Adrenal gland (tissue), 12 donors: Measurements from ENCODE around the gene OR6C74. TPM values are rescaled to one million over a fixed set of nuclear protein-coding genes. Genes with fewer than 3 reads are reported as not detected.

ENCODE experiments used
- DNase-seq, 7 donors: peaks; one replicate each; pipeline ENCODE4 v3.0.0-alpha.2; 2019 to 2020
- H3K27ac ChIP-seq, 5 donors: fragments of 200-600 bp; sonication (generic) in 4 of 5; 1 replicate in 3 of 5; 2 replicates in 2 of 5; pipeline versions ENCODE4 v1.5.1 to v1.8.0; 2016 to 2020; ENCODE audit warnings: mild to moderate bottlenecking in 1 of 5
- H3K27me3 ChIP-seq: fragments of 200-600 bp; 2 replicates; pipeline ENCODE4 v1.8.0; 2021
- H3K36me3 ChIP-seq, 2 donors: fragments of 200-600 bp; replicated peaks in 1 of 2; 1 replicate in 1 of 2; 2 replicates in 1 of 2; pipeline versions ENCODE4 v1.5.1 to v1.8.0; 2018 to 2022
- H3K4me1 ChIP-seq, 2 donors: fragments of 200-600 bp; replicated peaks in 1 of 2; 1 replicate in 1 of 2; 2 replicates in 1 of 2; pipeline versions ENCODE4 v1.5.1 to v1.8.0; 2018 to 2021
- H3K4me3 ChIP-seq, 4 donors: fragments of 200-600 bp; sonication (generic) in 3 of 4; one replicate each; pipeline ENCODE4 v1.5.1; 2016 to 2018
- H3K9me3 ChIP-seq, 3 donors: fragments of 200-600 bp; sonication (generic) in 1 of 3; replicated peaks in 1 of 3; 1 replicate in 2 of 3; 2 replicates in 1 of 3; pipeline versions ENCODE4 v1.5.1 to v1.8.0; 2016 to 2021
- POLR2A ChIP-seq, 2 donors: fragments of 450-650 bp; IDR thresholded peaks; one replicate each; pipeline ENCODE4 v1.6.1; 2017; ENCODE audit warnings: antibody characterized with exemption in 2 of 2, mild to moderate bottlenecking in 2 of 2, moderate library complexity in 1 of 2
- WGBS, 4 donors: extraction: QIAGEN DNeasy Blood & Tissue Kit in 2 of 4; methylation state at CpG; one replicate each; pipeline versions ENCODE4 v1.1.5 to v1.1.7; 2013 to 2017; 5-methylcytosine and 5-hydroxymethylcytosine counted together
- intact Hi-C, 2 donors: fragments of 100-400 bp; cut with DNase I; formaldehyde crosslinking; loops; one replicate each; pipeline versions ENCODE4 v1.14.1 to v1.15.0; 2022 to 2023
- polyA plus RNA-seq, 3 donors: library from polyadenylated mRNA; stranded (reverse); fragments of 200-250 nt in 2 of 3; fragments of 350-450 nt in 1 of 3; fragmentation: Illumina TruSeq in 1 of 3; extraction: RNeasy Lipid Tissue Mini Kit (QIAGEN cat#74804) in 1 of 3; gene quantifications; one replicate each; pipeline ENCODE4 v1.2.3, GENCODE V29; 2013 to 2014
- total RNA-seq, 9 donors: library from RNA; depleted of rRNA in 4 of 9; stranded (reverse); fragments of >200 nt in 4 of 9; fragments of 120-200 nt in 1 of 9; fragmentation: NEBNext Ultra II Directional in 1 of 9; extraction: Animal tissue kit (Norgen Biotek cat#: 25700) in 1 of 9; gene quantifications; one replicate each; pipeline versions ENCODE4 v1.1.0 to v1.2.4, GENCODE V29; 2013 to 2023
- TF ChIP-seq, protein P1 (sequence below), 6 experiments: fragments of 450-650 bp in 4 of 6; fragments of 200-600 bp in 2 of 6; sonication (generic) in 1 of 6; IDR thresholded peaks; 1 replicate in 5 of 6; 2 replicates in 1 of 6; pipeline versions ENCODE4 v1.5.1 to v1.8.0; 2016 to 2021; ENCODE audit warnings: antibody characterized with exemption in 6 of 6, mild to moderate bottlenecking in 2 of 6, moderate library complexity in 1 of 6
- donor health status: healthy with polysubstance abuse.
- donor health status: Bipolar disorder and iron deficiency.
- donor health status: DM: yes; HTN: yes; CAD: no.
- donor health status: DM: no; HTN: no; CAD: no.
- donor health status: DM: no; HTN: no; CAD: no.
- donor health status: DM: yes; HTN: yes; CAD: no.

Gene OR6C74
- total and polyA plus RNA-seq, 12 donors: 1.1 TPM; not detected in 11

- Histone ChIP-seq H3K4me3 (no peak overlapping the region), H3K27ac (no peak overlapping the region), H3K27me3 (no peaks in the 10 kb centered on the region), H3K9me3 (no peaks in the 10 kb centered on the region), H3K36me3 (no peaks in the 10 kb centered on the region), H3K4me1 (no peaks in the 10 kb centered on the region)
- 21 to 55% (median 34%) methylated on average over 1 of the region's 1 CpG for WGBS, 4 donors
- intact Hi-C loops: no loop called here
- no peak for DNase-seq
- TF ChIP-seq, protein P1, sequence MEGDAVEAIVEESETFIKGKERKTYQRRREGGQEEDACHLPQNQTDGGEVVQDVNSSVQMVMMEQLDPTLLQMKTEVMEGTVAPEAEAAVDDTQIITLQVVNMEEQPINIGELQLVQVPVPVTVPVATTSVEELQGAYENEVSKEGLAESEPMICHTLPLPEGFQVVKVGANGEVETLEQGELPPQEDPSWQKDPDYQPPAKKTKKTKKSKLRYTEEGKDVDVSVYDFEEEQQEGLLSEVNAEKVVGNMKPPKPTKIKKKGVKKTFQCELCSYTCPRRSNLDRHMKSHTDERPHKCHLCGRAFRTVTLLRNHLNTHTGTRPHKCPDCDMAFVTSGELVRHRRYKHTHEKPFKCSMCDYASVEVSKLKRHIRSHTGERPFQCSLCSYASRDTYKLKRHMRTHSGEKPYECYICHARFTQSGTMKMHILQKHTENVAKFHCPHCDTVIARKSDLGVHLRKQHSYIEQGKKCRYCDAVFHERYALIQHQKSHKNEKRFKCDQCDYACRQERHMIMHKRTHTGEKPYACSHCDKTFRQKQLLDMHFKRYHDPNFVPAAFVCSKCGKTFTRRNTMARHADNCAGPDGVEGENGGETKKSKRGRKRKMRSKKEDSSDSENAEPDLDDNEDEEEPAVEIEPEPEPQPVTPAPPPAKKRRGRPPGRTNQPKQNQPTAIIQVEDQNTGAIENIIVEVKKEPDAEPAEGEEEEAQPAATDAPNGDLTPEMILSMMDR (IDR thresholded peaks at IDR 0.05): no peak
- no peak for TF ChIP-seq POLR2A (IDR thresholded peaks at IDR 0.05)
Observed at GRCh38 chr12:55246159-55246558, 1.8 kb downstream of the OR6C74 start.

DNA sequence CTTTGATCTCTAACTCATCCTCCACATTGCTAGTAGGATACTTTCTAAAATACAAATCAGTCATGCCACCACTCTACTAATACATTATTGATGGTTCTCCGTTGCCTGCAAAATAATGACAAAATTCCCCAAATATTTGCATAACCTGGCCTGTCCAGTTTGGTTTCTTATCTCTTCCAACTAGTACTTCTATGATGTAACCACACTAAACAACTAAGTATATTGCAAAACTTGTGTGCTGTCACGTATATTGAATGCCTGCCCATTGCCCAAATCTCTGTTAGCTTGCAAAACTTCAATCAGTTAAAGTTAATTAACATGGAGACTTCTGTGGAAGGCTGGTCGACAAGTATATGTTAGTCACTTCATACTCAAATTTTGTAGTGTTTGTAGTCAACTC lies 6.5 kb downstream of the OR6C74 start:
- Histone ChIP-seq H3K27ac (no peak overlapping the region), H3K9me3 (no peaks in the 10 kb centered on the region), H3K4me1 (no peaks in the 10 kb centered on the region), H3K27me3 (no peaks in the 10 kb centered on the region), H3K36me3 (no peaks in the 10 kb centered on the region), H3K4me3 (no peak overlapping the region)
- intact Hi-C loops: no loop called here
- DNase-seq: no peak
- no peak for TF ChIP-seq POLR2A (IDR thresholded peaks at IDR 0.05)
- TF ChIP-seq, protein P1 (IDR thresholded peaks at IDR 0.05): no peak
- 58 to 73% (median 66%) methylated on average over 3 of the region's 3 CpGs for WGBS, 4 donors

GRCh38 chr12:55253281-55253680 lies 8.9 kb downstream of the OR6C74 start:
- Histone ChIP-seq H3K4me1 (no peaks in the 10 kb centered on the region), H3K9me3 (no peaks in the 10 kb centered on the region), H3K36me3 (no peaks in the 10 kb centered on the region), H3K27me3 (no peaks in the 10 kb centered on the region), H3K4me3 (no peak overlapping the region), H3K27ac (no peak overlapping the region)
- TF ChIP-seq POLR2A (IDR thresholded peaks at IDR 0.05): no peak
- TF ChIP-seq, protein P1 (IDR thresholded peaks at IDR 0.05): no peak
- intact Hi-C loops: no loop called here
- DNase-seq: no peak

DNA sequence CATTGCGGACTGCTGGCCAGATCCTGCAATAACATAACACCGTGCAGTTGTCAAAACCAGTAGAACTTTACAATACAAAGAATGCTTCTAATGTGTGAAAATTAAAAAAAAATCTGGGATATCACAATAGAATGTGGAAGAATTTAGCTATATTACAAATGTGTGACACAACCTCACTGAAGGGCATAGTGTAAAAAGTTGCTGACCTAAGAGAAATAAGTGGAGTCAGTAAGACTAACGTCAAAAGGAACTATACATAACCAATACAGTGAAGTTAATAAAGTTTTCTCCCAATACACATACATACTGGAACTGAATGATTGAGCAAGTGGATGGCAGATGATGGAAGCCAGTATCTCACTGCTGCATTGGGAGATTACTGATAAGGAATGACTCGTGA lies 12.4 kb downstream of the OR6C74 start:
- no peaks in the 10 kb centered on the region for H3K9me3 ChIP-seq
- no peak overlapping the region for H3K27ac ChIP-seq
- H3K4me3 ChIP-seq: no peak overlapping the region
- DNase-seq: no peak
- 88 to 93% (median 90%) methylated on average over 4 of the region's 4 CpGs for WGBS, 4 donors
- intact Hi-C loops: no loop called here
- no peaks in the 10 kb centered on the region for H3K36me3 ChIP-seq
- no peaks in the 10 kb centered on the region for H3K4me1 ChIP-seq
- TF ChIP-seq, protein P1 (IDR thresholded peaks at IDR 0.05): no peak
- no peak for TF ChIP-seq POLR2A (IDR thresholded peaks at IDR 0.05)
- H3K27me3 ChIP-seq: no peaks in the 10 kb centered on the region
